ENCODE measurements around the gene SDF2. TPM values are rescaled to one million over a fixed set of nuclear protein-coding genes. Genes with fewer than 3 reads are reported as not detected.

The SDF2 gene
- total and polyA plus RNA-seq, 10 of the 15 experiments (the other 5 are each of a cell fraction or from before 2014, with no cell fraction given): 29.8 to 81.0 (median 41.5) TPM

DNA sequence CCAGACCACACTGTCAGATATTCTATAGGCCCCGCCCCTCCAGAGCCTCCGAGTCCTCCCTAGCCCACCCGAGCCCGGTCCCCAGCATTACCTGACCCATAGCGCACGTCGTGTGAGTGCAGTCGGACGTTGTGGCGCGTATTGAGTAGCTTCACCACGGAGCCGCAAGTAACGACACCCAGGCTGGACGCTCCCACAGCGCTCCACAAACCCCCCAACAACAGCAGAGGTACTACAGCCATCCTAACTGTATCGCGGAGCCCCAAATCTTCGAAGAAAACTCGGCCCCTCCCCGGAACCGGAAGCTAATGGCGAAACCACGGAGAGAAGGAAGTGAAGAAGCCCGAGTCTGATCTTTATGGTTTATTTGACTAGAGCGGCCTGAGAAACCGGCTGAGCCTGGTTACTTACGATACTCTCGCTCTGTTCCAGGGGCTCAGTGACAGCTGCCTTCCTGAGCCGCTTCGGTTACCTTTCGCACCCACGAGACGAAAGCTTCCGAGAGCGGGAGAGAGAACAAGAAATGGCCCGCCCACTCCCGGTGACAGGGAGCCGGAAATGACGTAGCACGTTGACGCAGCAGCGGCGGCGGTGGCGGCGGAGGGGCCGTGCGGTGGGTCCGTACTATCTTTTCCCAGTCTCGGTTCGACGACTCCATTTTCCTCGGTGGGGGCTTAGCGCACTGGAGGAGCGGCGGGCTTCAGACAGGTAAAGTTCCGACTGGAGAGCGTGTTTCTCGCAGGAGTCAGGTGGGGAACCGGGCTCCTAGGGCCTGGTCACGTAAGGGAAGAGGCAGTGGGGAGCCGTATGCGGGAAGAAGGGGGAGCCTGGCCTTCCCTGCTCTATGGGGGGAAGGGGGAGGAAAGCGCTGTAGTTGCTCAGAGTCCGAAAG lies at the start of gene SDF2, which contains the start of gene SUPT6H (continued):
- TF ChIP-seq ZNF274 (IDR thresholded peaks at IDR 0.05; ENCODE audit: insufficient read depth, insufficient read length) (no peak), POLR2A (IDR thresholded peaks at IDR 0.05; ENCODE audit: low read depth, low read length) (peak; percentile 83), ESRRA (IDR thresholded peaks at IDR 0.05; ENCODE audit: low read length) (no peak), MYB (IDR thresholded peaks at IDR 0.05; ENCODE audit: borderline replicate concordance, low read depth, low read length) (no peak), NBN (IDR thresholded peaks at IDR 0.05) (peak; percentile 95), MEF2A (IDR thresholded peaks at IDR 0.05; ENCODE audit: insufficient read depth, low read depth, low read length) (no peak), EZH2 (IDR thresholded peaks at IDR 0.05; ENCODE audit: borderline replicate concordance, control insufficient read depth, low read depth, low read length) (no peak), RUNX3 (IDR thresholded peaks at IDR 0.05; ENCODE audit: low read length) (peak; percentile 78), TCF12 (IDR thresholded peaks at IDR 0.05; ENCODE audit: low read depth, low read length) (no peak), NFYA (IDR thresholded peaks at IDR 0.05; ENCODE audit: borderline replicate concordance, low read depth, low read length) (no peak), BACH1 (IDR thresholded peaks at IDR 0.05; ENCODE audit: borderline replicate concordance) (peak; percentile 54; the same call in 1 of the 2 replicates), ETV6 (conservative IDR thresholded peaks at IDR 0.05 in 1 of 2, IDR thresholded peaks at IDR 0.05 in 1 of 2; ENCODE audit: borderline replicate concordance in 1 of 2, low read depth in 1 of 2) (peak in 1 of 2 experiments; percentile 81; a peak in 2 of 4 replicates), EGR1 (IDR thresholded peaks at IDR 0.05; ENCODE audit: borderline replicate concordance in 1 of 2, low read depth in 2 of 2, low read length in 2 of 2) (peak; percentile 79 to 80), POLR2AphosphoS5 (IDR thresholded peaks at IDR 0.05; ENCODE audit: low read length) (peak; percentile 96), TARDBP (IDR thresholded peaks at IDR 0.05; ENCODE audit: borderline replicate concordance) (peak; percentile 23; the same call in 1 of the 2 replicates), PML (IDR thresholded peaks at IDR 0.05; ENCODE audit: low read length) (peak; percentile 97), HCFC1 (IDR thresholded peaks at IDR 0.05; ENCODE audit: low read length) (peak; percentile 45; the same call in 1 of the 2 replicates), SMAD5 (IDR thresholded peaks at IDR 0.05; ENCODE audit: low read depth) (peak; percentile 87), TAF1 (IDR thresholded peaks at IDR 0.05; ENCODE audit: borderline replicate concordance, low read depth, low read length) (peak; percentile 88), SMAD1 (IDR thresholded peaks at IDR 0.05; ENCODE audit: low read depth, partially characterized antibody) (peak; percentile 80), MTA3 (IDR thresholded peaks at IDR 0.05; ENCODE audit: borderline replicate concordance, low read length) (peak; percentile 45; the same call in 1 of the 2 replicates), CBFB (IDR thresholded peaks at IDR 0.05; ENCODE audit: low read depth) (peak; percentile 59)
- TF ChIP-seq, protein P1, sequence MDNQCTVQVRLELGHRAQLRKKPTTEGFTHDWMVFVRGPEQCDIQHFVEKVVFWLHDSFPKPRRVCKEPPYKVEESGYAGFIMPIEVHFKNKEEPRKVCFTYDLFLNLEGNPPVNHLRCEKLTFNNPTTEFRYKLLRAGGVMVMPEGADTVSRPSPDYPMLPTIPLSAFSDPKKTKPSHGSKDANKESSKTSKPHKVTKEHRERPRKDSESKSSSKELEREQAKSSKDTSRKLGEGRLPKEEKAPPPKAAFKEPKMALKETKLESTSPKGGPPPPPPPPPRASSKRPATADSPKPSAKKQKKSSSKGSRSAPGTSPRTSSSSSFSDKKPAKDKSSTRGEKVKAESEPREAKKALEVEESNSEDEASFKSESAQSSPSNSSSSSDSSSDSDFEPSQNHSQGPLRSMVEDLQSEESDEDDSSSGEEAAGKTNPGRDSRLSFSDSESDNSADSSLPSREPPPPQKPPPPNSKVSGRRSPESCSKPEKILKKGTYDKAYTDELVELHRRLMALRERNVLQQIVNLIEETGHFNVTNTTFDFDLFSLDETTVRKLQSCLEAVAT (IDR thresholded peaks at IDR 0.05): peak; percentile 51
- TF ChIP-seq, protein P2, sequence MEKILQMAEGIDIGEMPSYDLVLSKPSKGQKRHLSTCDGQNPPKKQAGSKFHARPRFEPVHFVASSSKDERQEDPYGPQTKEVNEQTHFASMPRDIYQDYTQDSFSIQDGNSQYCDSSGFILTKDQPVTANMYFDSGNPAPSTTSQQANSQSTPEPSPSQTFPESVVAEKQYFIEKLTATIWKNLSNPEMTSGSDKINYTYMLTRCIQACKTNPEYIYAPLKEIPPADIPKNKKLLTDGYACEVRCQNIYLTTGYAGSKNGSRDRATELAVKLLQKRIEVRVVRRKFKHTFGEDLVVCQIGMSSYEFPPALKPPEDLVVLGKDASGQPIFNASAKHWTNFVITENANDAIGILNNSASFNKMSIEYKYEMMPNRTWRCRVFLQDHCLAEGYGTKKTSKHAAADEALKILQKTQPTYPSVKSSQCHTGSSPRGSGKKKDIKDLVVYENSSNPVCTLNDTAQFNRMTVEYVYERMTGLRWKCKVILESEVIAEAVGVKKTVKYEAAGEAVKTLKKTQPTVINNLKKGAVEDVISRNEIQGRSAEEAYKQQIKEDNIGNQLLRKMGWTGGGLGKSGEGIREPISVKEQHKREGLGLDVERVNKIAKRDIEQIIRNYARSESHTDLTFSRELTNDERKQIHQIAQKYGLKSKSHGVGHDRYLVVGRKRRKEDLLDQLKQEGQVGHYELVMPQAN (conservative IDR thresholded peaks at IDR 0.05): peak; percentile 51; the same call in 1 of the 2 replicates
- TF ChIP-seq, protein P3, sequence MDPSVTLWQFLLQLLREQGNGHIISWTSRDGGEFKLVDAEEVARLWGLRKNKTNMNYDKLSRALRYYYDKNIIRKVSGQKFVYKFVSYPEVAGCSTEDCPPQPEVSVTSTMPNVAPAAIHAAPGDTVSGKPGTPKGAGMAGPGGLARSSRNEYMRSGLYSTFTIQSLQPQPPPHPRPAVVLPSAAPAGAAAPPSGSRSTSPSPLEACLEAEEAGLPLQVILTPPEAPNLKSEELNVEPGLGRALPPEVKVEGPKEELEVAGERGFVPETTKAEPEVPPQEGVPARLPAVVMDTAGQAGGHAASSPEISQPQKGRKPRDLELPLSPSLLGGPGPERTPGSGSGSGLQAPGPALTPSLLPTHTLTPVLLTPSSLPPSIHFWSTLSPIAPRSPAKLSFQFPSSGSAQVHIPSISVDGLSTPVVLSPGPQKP (IDR thresholded peaks at IDR 0.05; ENCODE audit: low read depth, low read length): peak; percentile 85
- TF ChIP-seq, protein P4, sequence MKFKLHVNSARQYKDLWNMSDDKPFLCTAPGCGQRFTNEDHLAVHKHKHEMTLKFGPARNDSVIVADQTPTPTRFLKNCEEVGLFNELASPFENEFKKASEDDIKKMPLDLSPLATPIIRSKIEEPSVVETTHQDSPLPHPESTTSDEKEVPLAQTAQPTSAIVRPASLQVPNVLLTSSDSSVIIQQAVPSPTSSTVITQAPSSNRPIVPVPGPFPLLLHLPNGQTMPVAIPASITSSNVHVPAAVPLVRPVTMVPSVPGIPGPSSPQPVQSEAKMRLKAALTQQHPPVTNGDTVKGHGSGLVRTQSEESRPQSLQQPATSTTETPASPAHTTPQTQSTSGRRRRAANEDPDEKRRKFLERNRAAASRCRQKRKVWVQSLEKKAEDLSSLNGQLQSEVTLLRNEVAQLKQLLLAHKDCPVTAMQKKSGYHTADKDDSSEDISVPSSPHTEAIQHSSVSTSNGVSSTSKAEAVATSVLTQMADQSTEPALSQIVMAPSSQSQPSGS (IDR thresholded peaks at IDR 0.05; ENCODE audit: low read length): peak; percentile 50; the same call in 1 of the 2 replicates

All from GM12878 (cell line).